Colon (tissue), 2 donors: ENCODE measurements around the gene RBP7.

Source experiments
- FAIRE-seq: peaks from 2 replicates; lab custom pipeline; 2012; peaks lifted over from hg19 to GRCh38; lab: Jason Lieb, UNC
- donor health status: control.
- donor health status: control.

Gene RBP7

GRCh38 chr1:10031461-10031860 lies 34.4 kb downstream of the RBP7 start:
- no peak for FAIRE-seq

GRCh38 chr1:10032590-10033358 lies 35.7 kb downstream of the RBP7 start, which contains the start of gene UBE4B:
Gene UBE4B (plus strand): TSS chr1:10032958. CDS start chr1:10033671, 713 bp downstream.
- no peak for FAIRE-seq

- FAIRE-seq = no peak
Measured at GRCh38 chr1:10033359-10033845, 36.4 kb downstream of the RBP7 start.

- FAIRE-seq = no peak
Measured at GRCh38 chr1:10042746-10043145, 45.7 kb downstream of the RBP7 start.

- no peak for FAIRE-seq
Measured at GRCh38 chr1:10045480-10046355, 48.7 kb downstream of the RBP7 start.

- FAIRE-seq = no peak
Measured at GRCh38 chr1:10046356-10047085, 49.5 kb downstream of the RBP7 start.

- FAIRE-seq = no peak
Measured at GRCh38 chr1:10048601-10049000, 51.6 kb downstream of the RBP7 start.

- FAIRE-seq = no peak
Measured at GRCh38 chr1:10050611-10051010, 53.6 kb downstream of the RBP7 start.

GRCh38 chr1:10051656-10052055 lies 54.6 kb downstream of the RBP7 start:
- FAIRE-seq = no peak

- no peak for FAIRE-seq
Measured at GRCh38 chr1:10052347-10052746, 55.3 kb downstream of the RBP7 start.

- no peak for FAIRE-seq
Measured at GRCh38 chr1:10054465-10054864, 57.4 kb downstream of the RBP7 start.

- FAIRE-seq = no peak
Measured at GRCh38 chr1:10056599-10056987, 59.6 kb downstream of the RBP7 start.

GRCh38 chr1:10057343-10057742 lies 60.3 kb downstream of the RBP7 start:
- FAIRE-seq = no peak

GRCh38 chr1:10057796-10058195 lies 60.8 kb downstream of the RBP7 start:
- FAIRE-seq = no peak

- no peak for FAIRE-seq
Measured at GRCh38 chr1:10059342-10059718, 62.3 kb downstream of the RBP7 start.

- FAIRE-seq = no peak
Measured at GRCh38 chr1:10060311-10061100, 63.5 kb downstream of the RBP7 start.

GRCh38 chr1:10061276-10061675 lies 64.2 kb downstream of the RBP7 start:
- no peak for FAIRE-seq

- no peak for FAIRE-seq
Measured at GRCh38 chr1:10063878-10064277, 66.8 kb downstream of the RBP7 start.

- FAIRE-seq = no peak
Measured at GRCh38 chr1:10064416-10065343, 67.7 kb downstream of the RBP7 start.

- no peak for FAIRE-seq
Measured at GRCh38 chr1:10065344-10065685, 68.3 kb downstream of the RBP7 start.
